ENCODE measurements around the gene TMEM187.

Gene TMEM187

GRCh38 chrX:153972368-153973126 is at the start of gene TMEM187:
TSS of gene TMEM187 (plus strand) at chrX:153972754. CDS start at chrX:153982063, 9,309 bp downstream.
- peak; percentile 87 for DNase-seq

GRCh38 chrX:153922932-153923857 is 49.4 kb upstream of the TMEM187 start:
- DNase-seq = no peak

GRCh38 chrX:153924149-153924861 is 48.2 kb upstream of the TMEM187 start:
- peak; percentile 47 for DNase-seq

GRCh38 chrX:153925387-153925738 is 47.2 kb upstream of the TMEM187 start:
- DNase-seq = peak; percentile 86

- DNase-seq = peak; percentile 14
Measured at GRCh38 chrX:153925739-153926551, 46.6 kb upstream of the TMEM187 start, which contains the start of gene ARHGAP4. TSS of gene ARHGAP4 (minus strand) at chrX:153926264. CDS start at chrX:153926202, 62 bp downstream.

GRCh38 chrX:153926552-153926857 is 46.0 kb upstream of the TMEM187 start:
- DNase-seq = no peak

- DNase-seq = peak; percentile 53
Measured at GRCh38 chrX:153926858-153927671, 45.5 kb upstream of the TMEM187 start.

- DNase-seq = no peak
Measured at GRCh38 chrX:153927672-153927921, 45.0 kb upstream of the TMEM187 start.

GRCh38 chrX:153927922-153928760 is 44.4 kb upstream of the TMEM187 start:
- peak; percentile 94 for DNase-seq

- DNase-seq = no peak
Measured at GRCh38 chrX:153928846-153929245, 43.7 kb upstream of the TMEM187 start.

GRCh38 chrX:153929576-153929975 is 43.0 kb upstream of the TMEM187 start:
- DNase-seq = no peak

- no peak for DNase-seq
Measured at GRCh38 chrX:153930011-153930910, 42.3 kb upstream of the TMEM187 start.

GRCh38 chrX:153931151-153931550 is 41.4 kb upstream of the TMEM187 start:
- no peak for DNase-seq

GRCh38 chrX:153931748-153932147 is 40.8 kb upstream of the TMEM187 start:
- DNase-seq = no peak

- DNase-seq = no peak
Measured at GRCh38 chrX:153932220-153932915, 40.2 kb upstream of the TMEM187 start.

- DNase-seq = no peak
Measured at GRCh38 chrX:153933748-153934147, 38.8 kb upstream of the TMEM187 start.

- no peak for DNase-seq
Measured at GRCh38 chrX:153934148-153934761, 38.3 kb upstream of the TMEM187 start.

- peak; percentile 44 for DNase-seq
Measured at GRCh38 chrX:153934762-153935325, 37.7 kb upstream of the TMEM187 start, which contains the start of gene NAA10. TSS of gene NAA10 (minus strand) at chrX:153935037. CDS start at chrX:153934904, 133 bp downstream.

All from NCI-H526 treated with DMSO at 0.1 percent for 48 hours (cell line).